Fibroblast of lung (primary cell): ENCODE results near the gene ITPKA. TPM values are rescaled to one million over a fixed set of nuclear protein-coding genes. Genes with fewer than 3 reads are reported as not detected.

Experiments
- DNase-seq, 2 donors: peaks; one replicate each; pipeline versions ENCODE4 v3.0.0 to v3.0.0-alpha.2; 2010; ENCODE audit warnings: low read depth in 2 of 2
- H2AFZ ChIP-seq: 2 replicates; pipeline ENCODE4 v1.5.1; 2012; ENCODE audit warnings: low read length, control low read depth, inconsistent platforms
- H3K27ac ChIP-seq: 2 replicates; pipeline ENCODE4 v1.5.1; 2011; ENCODE audit warnings: low read length, control low read depth; ENCODE audit not compliant: insufficient read depth
- H3K27me3 ChIP-seq: 2 replicates; pipeline ENCODE4 v1.5.1; 2011; ENCODE audit warnings: mild to moderate bottlenecking, low read length; ENCODE audit not compliant: control insufficient read depth, insufficient read depth
- H3K36me3 ChIP-seq: 2 replicates; pipeline ENCODE4 v1.5.1; 2011; ENCODE audit warnings: low read length; ENCODE audit not compliant: control insufficient read depth, insufficient read depth
- H3K4me1 ChIP-seq: 2 replicates; pipeline ENCODE4 v1.5.1; 2011; ENCODE audit warnings: low read length; ENCODE audit not compliant: control insufficient read depth, insufficient read depth; ENCODE audit errors: extremely low read depth
- H3K4me2 ChIP-seq: 2 replicates; pipeline ENCODE4 v1.5.1; 2011; ENCODE audit warnings: low read length, control low read depth; ENCODE audit not compliant: insufficient read depth; ENCODE audit errors: extremely low read depth
- H3K4me3 ChIP-seq, 4 experiments: fragments of 200-600 bp in 1 of 4; sonication (generic) in 1 of 4; replicated peaks in 1 of 4; 2 replicates each; pipeline ENCODE4 v1.5.1; 2011 to 2016; ENCODE audit warnings: low read length in 4 of 4, low read depth in 3 of 4, mild to moderate bottlenecking in 3 of 4, control low read depth in 2 of 4, inconsistent platforms in 1 of 4, mixed read lengths in 1 of 4; ENCODE audit not compliant: insufficient read depth in 1 of 4; ENCODE audit errors: control extremely low read depth in 1 of 4
- H3K79me2 ChIP-seq: 2 replicates; pipeline ENCODE4 v1.5.1; 2012; ENCODE audit warnings: mild to moderate bottlenecking, low read length, inconsistent platforms; ENCODE audit not compliant: control insufficient read depth, insufficient read depth
- H3K9ac ChIP-seq: 2 replicates; pipeline ENCODE4 v1.5.1; 2011; ENCODE audit warnings: mild to moderate bottlenecking, low read length, control low read depth; ENCODE audit not compliant: insufficient read depth
- H3K9me3 ChIP-seq: 2 replicates; pipeline ENCODE4 v1.5.1; 2012; ENCODE audit warnings: low read depth, low read length; ENCODE audit not compliant: control insufficient read depth, insufficient read depth
- H4K20me1 ChIP-seq: 2 replicates; pipeline ENCODE4 v1.5.1; 2011; ENCODE audit warnings: low read length; ENCODE audit not compliant: control insufficient read depth, insufficient read depth; ENCODE audit errors: extremely low read depth
- CTCF ChIP-seq, 2 donors: IDR thresholded peaks in 1 of 2; conservative IDR thresholded peaks in 1 of 2; 1 replicate in 1 of 2; 2 replicates in 1 of 2; pipeline ENCODE4 v1.5.1; 2011 to 2012; ENCODE audit warnings: low read length in 2 of 2, control low read depth in 1 of 2, inconsistent platforms in 1 of 2, low read depth in 1 of 2, mild to moderate bottlenecking in 1 of 2
- EZH2 ChIP-seq: IDR thresholded peaks from 2 replicates; pipeline ENCODE4 v1.5.1; 2012; ENCODE audit warnings: low read length, control low read depth, mild to moderate bottlenecking; ENCODE audit errors: missing control alignments
- polyA plus RNA-seq, 2 donors: library from polyadenylated mRNA; depleted of rRNA in 1 of 2; stranded (reverse) in 1 of 2; unstranded in 1 of 2; fragments of >200 nt; gene quantifications; 2 replicates each; pipeline ENCODE4 v1.2.1, GENCODE V29; 2011 to 2012; ENCODE audit warnings: missing spikeins in 1 of 2
- total RNA-seq: library from RNA; depleted of rRNA; stranded (reverse); fragments of >200 nt; gene quantifications from 2 replicates; pipeline ENCODE4 v1.2.1, GENCODE V29; 2014

ITPKA gene
- total and polyA plus RNA-seq, 2 donors (not counting 1 experiment from before 2014, with no cell fraction given) = 0.32 to 35.0 TPM

- Histone ChIP-seq H3K27ac (no peak overlapping the region), H4K20me1 (no peaks in the 10 kb centered on the region), H2AFZ (no peak overlapping the region), H3K27me3 (peaks cover 13% of the 10 kb centered on the region), H3K4me2 (no peak overlapping the region), H3K9me3 (no peaks in the 10 kb centered on the region), H3K4me1 (no peaks in the 10 kb centered on the region), H3K36me3 (no peaks in the 10 kb centered on the region), H3K79me2 (no peaks in the 10 kb centered on the region), H3K4me3 (no peak overlapping the region), H3K9ac (no peak overlapping the region)
- no peak for DNase-seq
- TF ChIP-seq CTCF (conservative IDR thresholded peaks at IDR 0.05 in 1 of 2, IDR thresholded peaks at IDR 0.05 in 1 of 2; ENCODE audit: low read depth in 1 of 2, low read length in 2 of 2) = no peak
- no peak for TF ChIP-seq EZH2
These were observed 14.2 kb downstream of the ITPKA start for GRCh38 chr15:41507820-41508290.

GRCh38 chr15:41510728-41511127 lies 17.1 kb downstream of the ITPKA start:
- Histone ChIP-seq H3K79me2 (no peaks in the 10 kb centered on the region), H3K27me3 (peaks cover 14% of the 10 kb centered on the region), H3K27ac (no peak overlapping the region), H4K20me1 (no peaks in the 10 kb centered on the region), H2AFZ (no peak overlapping the region), H3K9ac (no peak overlapping the region), H3K4me3 (no peak overlapping the region), H3K4me2 (no peak overlapping the region), H3K4me1 (peaks cover 2% of the 10 kb centered on the region), H3K9me3 (no peaks in the 10 kb centered on the region), H3K36me3 (no peaks in the 10 kb centered on the region)
- no peak for DNase-seq
- TF ChIP-seq CTCF (conservative IDR thresholded peaks at IDR 0.05 in 1 of 2, IDR thresholded peaks at IDR 0.05 in 1 of 2; ENCODE audit: low read depth in 1 of 2, low read length in 2 of 2) = no peak
- no peak for TF ChIP-seq EZH2

- no peak overlapping the region for H3K4me3 ChIP-seq
- H3K79me2 ChIP-seq = no peaks in the 10 kb centered on the region
- no peak overlapping the region for H2AFZ ChIP-seq
- H3K27ac ChIP-seq = no peak overlapping the region
- no peaks in the 10 kb centered on the region for H3K9me3 ChIP-seq
- H3K36me3 ChIP-seq = no peaks in the 10 kb centered on the region
- no peaks in the 10 kb centered on the region for H4K20me1 ChIP-seq
- no peak overlapping the region for H3K9ac ChIP-seq
- H3K4me2 ChIP-seq = no peak overlapping the region
- peaks cover 2% of the 10 kb centered on the region for H3K4me1 ChIP-seq
- peaks cover 14% of the 10 kb centered on the region for H3K27me3 ChIP-seq
- TF ChIP-seq CTCF (conservative IDR thresholded peaks at IDR 0.05 in 1 of 2, IDR thresholded peaks at IDR 0.05 in 1 of 2; ENCODE audit: low read depth in 1 of 2, low read length in 2 of 2) (no peak), EZH2 (no peak)
- no peak for DNase-seq
These were observed 17.7 kb downstream of the ITPKA start for GRCh38 chr15:41511331-41511898.
